OCI-LY1 (cell line): ENCODE data around the gene PKD2L2.

Experiments
- CTCF ChIP-seq: fragments of 200-600 bp; sonication (generic), shearing (Covaris generic); IDR thresholded peaks from 2 replicates; pipeline ENCODE4 v1.5.1; 2017; ENCODE audit warnings: mild to moderate bottlenecking, antibody characterized with exemption, low read length, moderate library complexity, mixed read lengths
- EZH2 ChIP-seq: fragments of 200-600 bp; sonication (generic), shearing (Covaris generic); IDR thresholded peaks from 2 replicates; pipeline ENCODE4 v1.8.0; 2017; ENCODE audit warnings: borderline replicate concordance, mixed run types, mild to moderate bottlenecking, antibody characterized with exemption, low read length, moderate library complexity, mixed read lengths

DNA sequence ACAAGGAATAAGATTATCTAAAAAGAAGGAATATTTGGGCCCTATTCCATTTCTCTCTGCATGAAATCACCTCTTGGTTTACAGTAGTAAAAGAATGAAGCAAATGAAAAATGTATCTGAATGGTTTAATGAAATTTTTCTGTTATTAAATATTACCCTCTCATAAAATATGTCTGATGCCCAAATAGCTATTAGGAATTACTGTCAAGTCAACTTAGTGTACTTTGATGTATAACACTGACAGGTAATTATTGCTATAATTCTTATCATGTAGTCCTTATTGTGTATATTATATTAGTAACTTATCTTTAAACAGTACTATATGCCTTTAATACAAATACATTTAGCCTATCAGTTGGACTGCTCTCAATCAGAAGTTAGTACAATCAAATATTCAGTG, 13.2 kb upstream of the PKD2L2 start:
- no peak for TF ChIP-seq CTCF
- no peak for TF ChIP-seq EZH2
